GM23338 (cell line): ENCODE data around the gene LIF. TPM values are rescaled to one million over a fixed set of nuclear protein-coding genes. Genes with fewer than 3 reads are reported as not detected.

ENCODE experiments used
- ATAC-seq: fragments of 200-7000 bp; cut with Tn5 transposase; 3 replicates; pipeline ENCODE4 v1.9.1; 2020
- DNase-seq: peaks from one replicate; pipeline ENCODE4 v3.0.0-alpha.2; 2015; ENCODE audit warnings: low spot score
- H2AFZ ChIP-seq: fragments of 200-600 bp; sonication (generic); 2 replicates; pipeline ENCODE4 v1.8.0; 2016; ENCODE audit warnings: antibody characterized with exemption, mild to moderate bottlenecking, moderate library complexity
- H3F3A ChIP-seq: fragments of 200-600 bp; sonication (generic); replicated peaks from 2 replicates; pipeline ENCODE4 v1.8.0; 2017; ENCODE audit warnings: antibody characterized with exemption, mixed run types, low read depth
- H3K27ac ChIP-seq: fragments of 200-600 bp; sonication (generic); 2 replicates; pipeline ENCODE4 v1.6.1; 2016; ENCODE audit warnings: low read depth
- H3K27me3 ChIP-seq: fragments of 200-600 bp; sonication (generic); 2 replicates; pipeline ENCODE4 v1.8.0; 2016; ENCODE audit warnings: mild to moderate bottlenecking, mixed run types, moderate library complexity; ENCODE audit not compliant: insufficient read depth
- H3K36me3 ChIP-seq: fragments of 200-600 bp; sonication (generic); 2 replicates; pipeline ENCODE4 v1.8.0; 2016; ENCODE audit warnings: mild to moderate bottlenecking; ENCODE audit not compliant: insufficient read depth
- H3K4me1 ChIP-seq: fragments of 200-600 bp; sonication (generic); 2 replicates; pipeline ENCODE4 v1.8.0; 2016; ENCODE audit warnings: mild to moderate bottlenecking, moderate library complexity; ENCODE audit not compliant: insufficient read depth
- H3K4me2 ChIP-seq: fragments of 200-600 bp; sonication (generic); 2 replicates; pipeline ENCODE4 v1.7.1; 2017; ENCODE audit warnings: mixed run types
- H3K4me3 ChIP-seq: fragments of 200-600 bp; sonication (generic); 2 replicates; pipeline ENCODE4 v1.6.1; 2016; ENCODE audit warnings: mixed run types
- H3K79me2 ChIP-seq: fragments of 200-600 bp; sonication (generic); replicated peaks from 2 replicates; pipeline ENCODE4 v1.8.0; 2017; ENCODE audit warnings: mild to moderate bottlenecking; ENCODE audit not compliant: insufficient read depth
- H3K9me2 ChIP-seq: fragments of 200-600 bp; sonication (generic); 2 replicates; pipeline ENCODE4 v1.8.0; 2017; ENCODE audit not compliant: insufficient read depth
- H4K20me1 ChIP-seq: fragments of 200-600 bp; sonication (generic); replicated peaks from 2 replicates; pipeline ENCODE4 v1.8.0; 2017; ENCODE audit warnings: mild to moderate bottlenecking; ENCODE audit not compliant: insufficient read depth
- H3K27ac Mint-ChIP-seq: 2 replicates; pipeline ENCODE4 v1.8.0; 2020; ENCODE audit warnings: inconsistent platforms, mild to moderate bottlenecking, moderate library complexity, mixed read lengths
- H3K27me3 Mint-ChIP-seq: 3 replicates; pipeline ENCODE4 v1.8.0; 2022; ENCODE audit warnings: low read depth, mild to moderate bottlenecking, moderate library complexity, mixed read lengths, inconsistent platforms; ENCODE audit not compliant: insufficient read depth, poor library complexity
- H3K36me3 Mint-ChIP-seq: 3 replicates; pipeline ENCODE4 v1.8.0; 2021; ENCODE audit warnings: low read depth, mild to moderate bottlenecking, inconsistent platforms, moderate library complexity, mixed read lengths
- H3K4me1 Mint-ChIP-seq: 3 replicates; pipeline ENCODE4 v1.8.0; 2020; ENCODE audit warnings: mild to moderate bottlenecking, inconsistent platforms, mixed read lengths
- H3K4me3 Mint-ChIP-seq: 3 replicates; pipeline ENCODE4 v1.8.0; 2021; ENCODE audit warnings: moderate library complexity, mild to moderate bottlenecking, inconsistent platforms, mixed read lengths
- H3K9me3 Mint-ChIP-seq: 3 replicates; pipeline ENCODE4 v1.8.0; 2020; ENCODE audit warnings: moderate library complexity, mild to moderate bottlenecking, inconsistent platforms, mixed read lengths
- CREB1 ChIP-seq: fragments of 250-450 bp; sonication (Bioruptor Pico); IDR thresholded peaks from 2 replicates; pipeline ENCODE4 v1.5.0; 2020; ENCODE audit warnings: low read depth, mild to moderate bottlenecking, moderate library complexity
- EZH2 ChIP-seq: fragments of 200-600 bp; sonication (generic); IDR thresholded peaks from one replicate; pipeline ENCODE4 v1.8.0; 2017; ENCODE audit warnings: antibody characterized with exemption, mild to moderate bottlenecking, low read depth; ENCODE audit not compliant: unreplicated experiment
- EZH2phosphoT487 ChIP-seq: fragments of 200-600 bp; sonication (generic); IDR thresholded peaks from one replicate; pipeline ENCODE4 v1.8.1; 2018; ENCODE audit warnings: antibody characterized with exemption; ENCODE audit not compliant: unreplicated experiment
- JUNB ChIP-seq: IDR thresholded peaks from one replicate; pipeline ENCODE4 v1.6.1; 2016; ENCODE audit warnings: antibody characterized with exemption; ENCODE audit not compliant: unreplicated experiment
- POLR2AphosphoS5 ChIP-seq: IDR thresholded peaks from 2 replicates; pipeline ENCODE4 v1.6.1; 2016; ENCODE audit warnings: antibody characterized with exemption, low read depth
- STAT1 ChIP-seq: IDR thresholded peaks from one replicate; pipeline ENCODE4 v1.6.1; 2016; ENCODE audit warnings: antibody characterized with exemption; ENCODE audit not compliant: unreplicated experiment
- ZNF114 ChIP-seq: fragments of 250-450 bp; sonication (Bioruptor Pico); IDR thresholded peaks from 2 replicates; pipeline ENCODE4 v1.5.0; 2020; ENCODE audit warnings: mild to moderate bottlenecking, moderate library complexity
- ZNF331 ChIP-seq: fragments of 250-450 bp; sonication (Bioruptor Pico); IDR thresholded peaks from 2 replicates; pipeline ENCODE4 v1.5.0; 2020; ENCODE audit warnings: low read depth, mild to moderate bottlenecking, moderate library complexity
- long read RNA-seq: library from polyadenylated mRNA; unstranded; transcript quantifications from one replicate; pipeline ENCODE4 v2.0.0, GENCODE V29; 2020; ENCODE audit not compliant: unreplicated experiment
- polyA plus RNA-seq: library from polyadenylated mRNA; unstranded; fragments of >200 nt; fragmentation: Nextera tagmentation; extraction: Ambion mirVana; gene quantifications from 2 replicates; pipeline ENCODE4 v1.2.1, GENCODE V29; 2016
- total RNA-seq: library from RNA; depleted of rRNA; stranded (reverse); fragments of >200 nt; shearing (Covaris generic); gene quantifications from 2 replicates; pipeline ENCODE4 v1.2.3, GENCODE V29; 2014; rRNA removed
- TF ChIP-seq, protein P1 (sequence below): IDR thresholded peaks from one replicate; pipeline ENCODE4 v1.6.1; 2018; ENCODE audit warnings: antibody characterized with exemption; ENCODE audit not compliant: unreplicated experiment
- TF ChIP-seq, protein P2 (sequence below), 2 experiments: fragments of 200-600 bp in 1 of 2; sonication (generic) in 1 of 2; conservative IDR thresholded peaks; 2 replicates each; pipeline versions ENCODE4 v1.5.1 to v1.6.1; 2016 to 2017; ENCODE audit warnings: antibody characterized with exemption in 2 of 2, low read depth in 2 of 2, mild to moderate bottlenecking in 2 of 2, moderate library complexity in 1 of 2

Gene LIF
- 3.6 and 5.9 TPM in 2 replicates for total RNA-seq
- 1.2 and 1.8 TPM in 2 replicates for polyA plus RNA-seq
- long read RNA-seq, result 0 reads

DNA sequence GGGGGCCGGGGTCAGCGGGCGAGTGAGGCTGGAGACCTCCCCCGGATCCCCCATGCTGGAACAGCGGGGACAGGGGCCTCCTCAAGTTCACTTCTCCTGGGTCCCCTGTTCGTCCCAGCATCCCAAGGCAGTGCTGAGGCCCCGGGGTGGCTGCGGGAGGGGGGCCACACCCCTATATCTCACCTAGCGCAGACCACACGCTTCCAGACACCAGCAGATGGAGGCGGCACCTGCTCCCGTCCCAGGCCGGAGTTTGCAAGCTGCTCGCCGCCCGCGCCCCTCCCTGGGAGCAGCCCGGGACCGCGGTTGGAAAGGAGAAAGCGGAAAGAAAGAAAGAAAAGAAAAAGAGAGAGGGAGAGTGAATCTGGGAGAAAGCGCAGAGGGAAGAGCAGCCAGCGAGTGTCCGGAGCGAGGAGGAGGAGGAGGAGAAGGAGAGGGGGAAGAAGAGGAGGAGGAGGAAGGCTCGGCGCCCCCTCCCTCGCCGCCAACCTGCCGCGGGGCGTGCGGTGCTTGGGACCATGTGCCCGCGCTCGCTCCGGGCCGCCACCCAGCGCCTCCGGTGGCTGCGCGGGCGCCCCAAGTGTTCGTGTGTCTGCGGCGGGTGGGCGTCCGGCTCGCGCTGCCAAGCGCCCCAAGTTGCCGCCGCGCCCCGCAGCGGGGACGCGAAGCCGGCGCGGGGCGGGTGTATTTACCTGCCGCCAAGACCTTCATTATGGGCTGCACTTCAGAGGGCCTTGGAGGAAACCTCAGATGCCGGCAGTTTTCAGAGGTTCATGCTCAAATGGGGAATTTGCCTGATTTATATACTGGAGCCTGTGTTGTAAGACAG, at the start of gene LIF:
TSS of gene LIF (minus strand) at position 775 of the 829 bp plus-strand sequence. CDS start at position 711, 64 bp downstream.
- peak within 1 kb of the TSS; percentile 90 for H2AFZ ChIP-seq
- ATAC-seq (peak; percentile 70), DNase-seq (peak; percentile 76)
- H3K9me3 Mint-ChIP-seq, result no peaks in the 10 kb centered on the region
- no peak within 1 kb of the TSS; the same call in 1 of the 2 replicates for H3K27ac ChIP-seq
- TF ChIP-seq CREB1 (CRISPR knock-in tag), result no peak
- TF ChIP-seq, protein P1, sequence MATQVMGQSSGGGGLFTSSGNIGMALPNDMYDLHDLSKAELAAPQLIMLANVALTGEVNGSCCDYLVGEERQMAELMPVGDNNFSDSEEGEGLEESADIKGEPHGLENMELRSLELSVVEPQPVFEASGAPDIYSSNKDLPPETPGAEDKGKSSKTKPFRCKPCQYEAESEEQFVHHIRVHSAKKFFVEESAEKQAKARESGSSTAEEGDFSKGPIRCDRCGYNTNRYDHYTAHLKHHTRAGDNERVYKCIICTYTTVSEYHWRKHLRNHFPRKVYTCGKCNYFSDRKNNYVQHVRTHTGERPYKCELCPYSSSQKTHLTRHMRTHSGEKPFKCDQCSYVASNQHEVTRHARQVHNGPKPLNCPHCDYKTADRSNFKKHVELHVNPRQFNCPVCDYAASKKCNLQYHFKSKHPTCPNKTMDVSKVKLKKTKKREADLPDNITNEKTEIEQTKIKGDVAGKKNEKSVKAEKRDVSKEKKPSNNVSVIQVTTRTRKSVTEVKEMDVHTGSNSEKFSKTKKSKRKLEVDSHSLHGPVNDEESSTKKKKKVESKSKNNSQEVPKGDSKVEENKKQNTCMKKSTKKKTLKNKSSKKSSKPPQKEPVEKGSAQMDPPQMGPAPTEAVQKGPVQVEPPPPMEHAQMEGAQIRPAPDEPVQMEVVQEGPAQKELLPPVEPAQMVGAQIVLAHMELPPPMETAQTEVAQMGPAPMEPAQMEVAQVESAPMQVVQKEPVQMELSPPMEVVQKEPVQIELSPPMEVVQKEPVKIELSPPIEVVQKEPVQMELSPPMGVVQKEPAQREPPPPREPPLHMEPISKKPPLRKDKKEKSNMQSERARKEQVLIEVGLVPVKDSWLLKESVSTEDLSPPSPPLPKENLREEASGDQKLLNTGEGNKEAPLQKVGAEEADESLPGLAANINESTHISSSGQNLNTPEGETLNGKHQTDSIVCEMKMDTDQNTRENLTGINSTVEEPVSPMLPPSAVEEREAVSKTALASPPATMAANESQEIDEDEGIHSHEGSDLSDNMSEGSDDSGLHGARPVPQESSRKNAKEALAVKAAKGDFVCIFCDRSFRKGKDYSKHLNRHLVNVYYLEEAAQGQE, result no peak
- TF ChIP-seq ZNF114, result no peak
- TF ChIP-seq JUNB, result no peak
- no peak for TF ChIP-seq STAT1
- peak within 1 kb of the TSS; percentile 87 for H3K4me3 Mint-ChIP-seq
- peak within 1 kb of the TSS; percentile 99 for H3K4me2 ChIP-seq
- peaks cover 14% of the 10 kb centered on the region for H3K27me3 Mint-ChIP-seq
- H3K9me2 ChIP-seq, result no peaks in the 10 kb centered on the region
- peaks cover 20% of the 10 kb centered on the region for H3K36me3 Mint-ChIP-seq
- H3K4me3 ChIP-seq, result peak within 1 kb of the TSS; percentile 93
- H3K36me3 ChIP-seq, result no peaks in the 10 kb centered on the region
- no peaks in the 10 kb centered on the region for H3K27me3 ChIP-seq
- H3K27ac Mint-ChIP-seq, result peak within 1 kb of the TSS; percentile 24; the same call in 1 of the 2 replicates
- peaks cover 30% of the 10 kb centered on the region for H3K4me1 Mint-ChIP-seq
- H3K79me2 ChIP-seq, result no peaks in the 10 kb centered on the region
- peaks cover 12% of the 10 kb centered on the region for H3K4me1 ChIP-seq
- H4K20me1 ChIP-seq, result no peaks in the 10 kb centered on the region
- no peaks in the 10 kb centered on the region for H3F3A ChIP-seq

DNA sequence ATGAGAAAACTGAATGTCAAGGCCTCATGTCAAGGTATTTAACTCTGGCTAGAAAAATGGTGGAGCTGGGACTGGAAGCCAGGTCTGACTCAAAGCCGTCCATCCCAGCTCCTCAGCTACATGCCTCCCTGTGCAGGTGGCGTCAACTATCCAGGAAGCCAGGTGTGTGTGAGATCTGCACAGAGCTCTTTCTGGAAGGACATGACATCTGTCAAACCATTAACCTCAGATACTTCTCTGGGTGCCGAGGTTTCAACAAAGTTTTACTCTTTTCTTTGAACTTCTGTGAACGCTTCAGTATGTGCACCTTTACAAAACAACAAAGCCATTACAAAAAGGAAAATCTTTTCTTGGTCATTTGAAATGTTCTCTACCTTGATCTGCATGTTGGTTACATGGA, 49.8 kb upstream of the LIF start:
- Mint-ChIP-seq H3K4me1 (peaks cover 14% of the 10 kb centered on the region; the same call in 2 of the 3 replicates), H3K9me3 (no peaks in the 10 kb centered on the region), H3K4me3 (no peak overlapping the region; the same call in 2 of the 3 replicates), H3K27me3 (peaks cover 10% of the 10 kb centered on the region), H3K27ac (no peak overlapping the region), H3K36me3 (no peaks in the 10 kb centered on the region; the same call in 2 of the 3 replicates)
- Histone ChIP-seq H3F3A (no peaks in the 10 kb centered on the region), H2AFZ (no peak overlapping the region), H3K4me1 (no peaks in the 10 kb centered on the region), H3K9me2 (no peaks in the 10 kb centered on the region), H3K79me2 (no peaks in the 10 kb centered on the region), H3K4me2 (no peak overlapping the region), H3K27ac (no peak overlapping the region), H4K20me1 (no peaks in the 10 kb centered on the region), H3K27me3 (no peaks in the 10 kb centered on the region), H3K4me3 (no peak overlapping the region), H3K36me3 (no peaks in the 10 kb centered on the region)
- DNase-seq (no peak), ATAC-seq (no peak)
- no peak for TF ChIP-seq ZNF114
- no peak for TF ChIP-seq ZNF331 (CRISPR knock-in tag)
- TF ChIP-seq, protein P2, sequence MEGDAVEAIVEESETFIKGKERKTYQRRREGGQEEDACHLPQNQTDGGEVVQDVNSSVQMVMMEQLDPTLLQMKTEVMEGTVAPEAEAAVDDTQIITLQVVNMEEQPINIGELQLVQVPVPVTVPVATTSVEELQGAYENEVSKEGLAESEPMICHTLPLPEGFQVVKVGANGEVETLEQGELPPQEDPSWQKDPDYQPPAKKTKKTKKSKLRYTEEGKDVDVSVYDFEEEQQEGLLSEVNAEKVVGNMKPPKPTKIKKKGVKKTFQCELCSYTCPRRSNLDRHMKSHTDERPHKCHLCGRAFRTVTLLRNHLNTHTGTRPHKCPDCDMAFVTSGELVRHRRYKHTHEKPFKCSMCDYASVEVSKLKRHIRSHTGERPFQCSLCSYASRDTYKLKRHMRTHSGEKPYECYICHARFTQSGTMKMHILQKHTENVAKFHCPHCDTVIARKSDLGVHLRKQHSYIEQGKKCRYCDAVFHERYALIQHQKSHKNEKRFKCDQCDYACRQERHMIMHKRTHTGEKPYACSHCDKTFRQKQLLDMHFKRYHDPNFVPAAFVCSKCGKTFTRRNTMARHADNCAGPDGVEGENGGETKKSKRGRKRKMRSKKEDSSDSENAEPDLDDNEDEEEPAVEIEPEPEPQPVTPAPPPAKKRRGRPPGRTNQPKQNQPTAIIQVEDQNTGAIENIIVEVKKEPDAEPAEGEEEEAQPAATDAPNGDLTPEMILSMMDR (conservative IDR thresholded peaks at IDR 0.05; ENCODE audit: low read depth in 2 of 2), result no peak
- no peak for TF ChIP-seq STAT1
- no peak for TF ChIP-seq JUNB
- no peak for TF ChIP-seq EZH2
- TF ChIP-seq POLR2AphosphoS5, result no peak
- TF ChIP-seq, protein P1, result no peak
- no peak for TF ChIP-seq EZH2phosphoT487
